ENCODE results near the gene AGAP1.

DNA sequence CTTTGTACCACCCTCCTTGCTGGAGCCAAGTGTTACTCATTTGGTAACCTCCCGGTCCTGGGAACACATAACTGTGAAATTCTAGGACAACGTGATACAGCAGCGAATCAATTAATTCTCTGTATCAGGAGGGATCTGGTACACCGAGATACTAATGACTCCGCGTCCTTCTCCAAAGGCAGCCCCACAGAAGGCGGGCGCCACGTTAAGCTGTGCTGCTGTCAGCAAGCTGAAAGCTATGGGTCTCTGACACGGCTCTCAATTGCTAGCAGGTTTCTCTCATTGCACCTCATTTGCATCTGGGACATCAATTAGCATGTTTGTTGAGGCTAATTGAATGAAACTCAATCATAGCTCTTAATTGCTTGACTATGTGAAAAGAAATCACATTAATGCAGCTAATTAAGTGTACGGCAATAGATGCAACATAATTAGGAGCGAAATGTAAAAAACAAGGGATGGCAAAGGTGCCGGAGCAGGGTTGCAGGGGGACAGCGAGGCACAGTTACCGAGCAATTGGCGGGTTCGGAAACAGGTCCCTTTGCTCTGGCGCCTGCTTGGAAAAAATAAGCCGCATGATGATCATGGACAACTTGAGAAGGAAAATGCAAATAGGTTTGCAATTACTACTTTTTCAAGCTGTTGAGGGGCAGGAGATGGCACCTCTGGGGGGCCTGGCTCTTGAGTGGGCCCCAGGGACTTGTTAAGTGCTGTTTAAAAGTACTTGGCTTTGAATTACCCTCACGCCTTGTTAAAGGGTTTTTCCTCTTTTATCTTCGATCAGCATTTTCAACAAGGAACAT is 410.1 kb downstream of the AGAP1 start:
- no peak for TF ChIP-seq POLR2A (IDR thresholded peaks at IDR 0.05)
- TF ChIP-seq, protein P1, sequence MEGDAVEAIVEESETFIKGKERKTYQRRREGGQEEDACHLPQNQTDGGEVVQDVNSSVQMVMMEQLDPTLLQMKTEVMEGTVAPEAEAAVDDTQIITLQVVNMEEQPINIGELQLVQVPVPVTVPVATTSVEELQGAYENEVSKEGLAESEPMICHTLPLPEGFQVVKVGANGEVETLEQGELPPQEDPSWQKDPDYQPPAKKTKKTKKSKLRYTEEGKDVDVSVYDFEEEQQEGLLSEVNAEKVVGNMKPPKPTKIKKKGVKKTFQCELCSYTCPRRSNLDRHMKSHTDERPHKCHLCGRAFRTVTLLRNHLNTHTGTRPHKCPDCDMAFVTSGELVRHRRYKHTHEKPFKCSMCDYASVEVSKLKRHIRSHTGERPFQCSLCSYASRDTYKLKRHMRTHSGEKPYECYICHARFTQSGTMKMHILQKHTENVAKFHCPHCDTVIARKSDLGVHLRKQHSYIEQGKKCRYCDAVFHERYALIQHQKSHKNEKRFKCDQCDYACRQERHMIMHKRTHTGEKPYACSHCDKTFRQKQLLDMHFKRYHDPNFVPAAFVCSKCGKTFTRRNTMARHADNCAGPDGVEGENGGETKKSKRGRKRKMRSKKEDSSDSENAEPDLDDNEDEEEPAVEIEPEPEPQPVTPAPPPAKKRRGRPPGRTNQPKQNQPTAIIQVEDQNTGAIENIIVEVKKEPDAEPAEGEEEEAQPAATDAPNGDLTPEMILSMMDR (IDR thresholded peaks at IDR 0.05): no peak
